ENCODE data around the gene PRKG1.

DNA sequence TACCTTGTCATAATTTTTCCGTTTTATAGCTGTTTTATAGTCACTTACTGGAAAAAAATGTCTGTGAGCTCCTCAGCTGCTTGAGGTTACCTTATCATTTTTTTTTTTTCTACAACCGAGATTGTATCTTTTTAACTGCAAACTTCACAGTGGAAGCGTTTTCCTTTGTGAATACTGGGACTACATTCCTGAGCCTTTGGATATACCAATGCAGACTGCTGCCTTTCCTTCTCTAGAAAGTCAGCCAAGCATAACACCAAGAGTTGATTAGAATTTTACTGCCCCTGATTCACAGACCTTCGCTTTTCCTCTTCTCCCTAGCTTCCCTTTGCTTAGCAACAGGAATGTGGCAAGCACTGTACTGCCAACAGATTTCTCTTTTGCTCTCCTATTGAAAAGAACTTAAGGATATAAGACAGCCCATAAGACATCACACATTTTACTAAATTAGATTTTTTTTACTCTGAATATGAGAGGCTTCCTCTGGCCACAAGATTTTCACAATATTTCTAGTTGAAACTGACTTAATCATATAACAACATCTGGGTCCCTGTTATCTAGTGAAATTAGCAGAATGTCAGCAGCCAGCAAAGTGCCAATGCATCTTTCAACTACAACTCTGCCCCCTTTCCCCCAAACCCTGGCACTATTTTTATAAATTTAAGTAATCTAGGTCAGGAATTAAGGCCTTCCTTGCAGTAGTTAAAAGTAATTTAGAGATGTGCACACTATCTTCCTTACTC, 170.6 kb downstream of the PRKG1 start:
- no peak for TF ChIP-seq CTCF (IDR thresholded peaks at IDR 0.05; ENCODE audit: borderline replicate concordance, extremely low read depth, low read length, poor library complexity, severe bottlenecking)
- TF ChIP-seq EZH2 (IDR thresholded peaks at IDR 0.05; ENCODE audit: borderline replicate concordance, low read depth, low read length, severe bottlenecking), result no peak
